ENCODE results near the gene UCKL1.
"Not testable (repeated sequence)": the region's sequence is repeated elsewhere in the genome, so short reads cannot be mapped to it uniquely, and the experiment has no call there.

UCKL1 gene

DNA sequence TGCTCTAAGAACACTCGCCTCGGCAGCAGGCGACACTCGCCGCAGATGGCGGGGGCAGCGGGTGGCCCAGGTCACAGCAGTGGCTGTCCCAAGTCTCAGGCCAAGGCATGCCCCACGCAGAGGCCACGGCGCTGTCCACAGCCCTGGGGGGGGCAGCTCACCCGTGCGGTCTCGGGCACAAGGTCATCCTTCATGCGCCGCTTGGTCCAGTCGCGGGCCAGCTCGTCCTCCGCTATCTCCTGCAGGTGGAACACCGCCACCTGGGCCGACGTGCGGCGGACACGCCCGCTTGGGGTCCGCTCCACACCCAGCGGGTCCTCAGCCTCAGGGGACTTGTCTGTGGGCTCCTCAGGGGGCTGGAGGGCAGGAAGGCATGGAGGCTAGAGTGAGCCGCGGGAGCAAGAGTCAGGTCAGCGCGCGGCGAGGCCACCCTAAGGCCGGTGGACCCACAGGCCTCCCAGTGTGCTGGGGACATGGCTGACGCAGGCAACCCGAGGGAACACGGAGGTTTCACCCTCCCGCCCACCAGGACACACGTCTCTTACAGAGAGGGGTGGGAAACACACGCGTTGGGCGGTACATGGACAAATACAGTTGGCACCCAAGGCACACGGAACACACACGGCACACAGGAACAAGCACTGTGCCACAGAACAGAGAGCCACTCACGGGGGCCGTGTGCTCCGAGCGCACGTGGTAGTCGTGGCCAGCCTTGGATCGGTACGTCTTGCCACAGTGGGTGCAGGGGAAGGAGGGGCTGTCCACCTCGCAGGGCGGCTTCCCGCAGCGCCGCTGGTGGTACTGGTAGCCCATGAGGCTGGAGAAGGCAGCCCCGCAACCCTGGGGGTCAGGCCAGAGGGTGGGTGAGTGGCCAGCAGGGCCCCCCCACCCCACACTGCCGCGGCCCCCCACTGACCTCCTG lies 6.5 kb upstream of the UCKL1 start:
- in situ Hi-C loops (cut with HindIII; ENCODE audit: low pct_ligation_motif_present, low pct_unique_long_range_greater_than_20kb, low sequenced_read_pairs): no loop called here
- DNase-seq: no peak

DNA sequence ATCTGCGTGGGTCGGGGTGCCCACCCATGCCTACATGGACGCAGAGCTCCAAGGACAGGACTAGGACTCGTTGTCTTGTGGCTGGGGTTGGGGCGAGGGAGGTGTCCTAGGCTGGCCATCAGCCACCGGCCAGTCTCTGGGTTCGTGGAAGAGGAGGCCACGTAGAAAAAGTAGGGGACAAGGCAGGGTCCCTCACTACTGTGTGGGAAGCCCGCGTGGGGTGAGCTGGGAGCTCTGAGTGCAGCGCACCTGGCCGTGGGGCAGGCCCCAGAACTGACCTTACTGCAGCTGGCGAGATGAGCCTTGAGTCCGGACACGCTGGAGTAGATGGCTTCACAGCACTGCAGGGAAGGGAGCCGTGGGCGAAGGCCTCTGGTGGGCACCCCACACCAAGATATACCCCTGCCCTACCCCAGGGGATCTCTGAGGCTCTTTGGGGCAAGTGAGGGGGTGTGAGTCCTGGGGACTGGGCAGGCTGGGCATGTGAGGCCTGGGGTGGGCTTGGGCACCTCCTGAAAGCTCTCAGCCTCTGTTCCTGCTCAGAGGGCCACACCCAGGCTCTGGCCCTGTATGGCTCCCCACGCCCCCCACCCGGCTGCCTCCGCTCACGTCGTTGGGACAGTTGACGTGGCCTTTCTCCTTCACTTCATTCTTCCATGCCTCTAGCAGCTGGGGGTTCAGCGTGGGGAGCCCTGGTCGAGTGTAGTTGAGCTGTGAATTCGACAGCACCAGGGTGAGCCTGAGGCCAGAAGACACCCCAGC lies 5.6 kb upstream of the UCKL1 start:
- no peak for DNase-seq
- in situ Hi-C loops (cut with HindIII; ENCODE audit: low pct_ligation_motif_present, low pct_unique_long_range_greater_than_20kb, low sequenced_read_pairs): no loop called here

DNA sequence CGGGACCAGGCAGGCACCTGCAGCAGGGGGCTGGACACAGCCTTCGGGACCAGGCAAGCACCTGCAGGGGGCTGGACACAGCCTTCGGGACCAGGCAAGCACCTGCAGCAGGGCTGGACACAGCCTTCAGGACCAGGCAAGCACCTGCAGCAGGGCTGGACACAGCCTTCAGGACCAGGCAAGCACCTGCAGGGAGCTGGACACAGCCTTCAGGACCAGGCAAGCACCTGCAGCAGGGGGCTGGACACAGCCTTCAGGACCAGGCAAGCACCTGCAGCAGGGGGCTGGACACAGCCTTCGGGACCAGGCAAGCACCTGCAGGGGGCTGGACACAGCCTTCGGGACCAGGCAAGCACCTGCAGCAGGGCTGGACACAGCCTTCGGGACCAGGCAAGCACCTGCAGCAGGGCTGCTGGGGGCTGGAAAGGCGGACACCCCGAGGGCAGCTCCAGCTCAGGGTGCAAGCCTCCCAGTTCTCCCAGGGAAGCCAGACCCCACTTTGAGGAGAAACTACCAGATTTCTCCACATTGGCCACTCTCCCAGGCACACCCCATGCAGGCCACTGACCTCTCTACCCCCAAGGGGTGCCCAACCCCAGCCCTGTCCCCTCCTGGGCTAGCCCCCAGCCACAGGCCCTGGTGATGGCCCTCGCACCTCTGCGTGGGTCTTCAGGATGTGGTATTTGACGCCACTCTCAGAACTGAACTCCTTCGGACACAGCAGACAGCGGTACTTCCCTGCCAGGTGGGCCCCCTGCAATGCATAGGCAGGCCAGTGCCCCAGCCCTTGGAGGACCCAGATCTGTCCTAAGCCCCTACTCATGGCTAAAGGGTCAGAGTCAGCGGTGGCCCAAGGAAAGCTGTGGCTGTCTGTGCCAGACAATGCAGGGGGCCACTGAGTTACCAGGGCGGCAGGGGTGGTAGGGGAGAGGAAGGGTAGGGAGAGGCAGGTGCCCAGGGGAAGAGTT lies 4.7 kb upstream of the UCKL1 start:
- DNase-seq; in situ Hi-C loops (cut with HindIII; ENCODE audit: low pct_ligation_motif_present, low pct_unique_long_range_greater_than_20kb, low sequenced_read_pairs): not testable (repeated sequence)

- in situ Hi-C loops (cut with HindIII; ENCODE audit: low pct_ligation_motif_present, low pct_unique_long_range_greater_than_20kb, low sequenced_read_pairs): no loop called here
- DNase-seq: no peak
Measured at GRCh38 chr20:63959699-63960075, 3.5 kb upstream of the UCKL1 start.

DNA sequence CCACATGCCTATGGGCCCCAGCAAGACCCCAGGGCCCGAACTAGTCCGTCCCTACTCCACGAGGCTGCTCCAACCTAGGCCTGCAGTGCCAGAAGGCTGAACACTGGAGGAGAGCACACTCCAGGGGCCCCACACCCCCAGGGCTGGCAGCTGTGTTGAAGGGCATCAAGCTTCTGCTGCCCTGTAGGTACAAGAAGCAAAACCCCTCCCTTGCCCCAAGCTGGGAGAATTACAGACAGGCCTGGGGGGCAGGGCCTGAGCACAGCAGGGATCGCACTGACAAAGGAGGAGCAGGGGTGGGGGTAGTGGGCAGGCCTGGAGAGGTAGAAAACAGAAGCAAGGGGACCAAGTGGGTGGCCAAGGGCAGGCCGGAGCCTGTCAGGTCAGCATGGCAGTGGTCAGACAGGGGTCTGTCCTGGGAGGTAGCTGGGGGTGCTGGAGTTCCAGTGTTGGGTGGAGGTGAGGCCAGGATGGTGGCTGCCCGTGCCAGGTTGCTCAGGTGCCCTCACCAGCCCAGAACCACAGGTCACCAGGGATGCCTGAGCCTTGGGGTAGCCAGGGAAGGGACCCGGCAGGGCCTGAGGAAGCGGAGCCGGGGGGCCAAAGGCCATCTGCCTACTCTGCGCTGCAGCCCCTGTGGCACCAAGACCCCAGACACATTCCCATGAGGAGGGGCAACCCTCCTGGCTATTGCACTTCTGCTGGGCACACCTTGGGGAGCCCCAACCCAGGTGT lies 2.9 kb upstream of the UCKL1 start:
- in situ Hi-C loops (cut with HindIII; ENCODE audit: low pct_ligation_motif_present, low pct_unique_long_range_greater_than_20kb, low sequenced_read_pairs): no loop called here
- DNase-seq: no peak

DNA sequence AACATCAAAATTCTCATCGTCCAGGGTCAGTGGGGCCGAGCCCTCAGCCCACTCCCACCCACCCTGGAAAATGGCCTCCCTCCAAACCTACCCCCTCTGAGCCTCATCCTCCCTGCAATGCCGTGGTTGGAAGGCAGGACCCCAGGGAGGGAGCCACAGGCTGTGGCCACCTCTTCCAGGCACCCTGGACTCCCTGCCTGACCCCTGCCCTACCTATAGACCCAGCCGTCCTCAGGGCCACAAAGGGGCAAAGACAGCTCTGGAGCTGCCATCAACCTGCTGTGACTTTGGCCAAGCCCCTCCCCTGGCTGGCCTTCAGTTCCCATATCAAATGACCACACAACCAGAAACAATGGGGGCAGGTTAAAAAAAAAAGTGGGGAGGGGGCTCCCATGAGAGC lies 2.3 kb upstream of the UCKL1 start:
- in situ Hi-C loops (cut with HindIII; ENCODE audit: low pct_ligation_motif_present, low pct_unique_long_range_greater_than_20kb, low sequenced_read_pairs): no loop called here

DNA sequence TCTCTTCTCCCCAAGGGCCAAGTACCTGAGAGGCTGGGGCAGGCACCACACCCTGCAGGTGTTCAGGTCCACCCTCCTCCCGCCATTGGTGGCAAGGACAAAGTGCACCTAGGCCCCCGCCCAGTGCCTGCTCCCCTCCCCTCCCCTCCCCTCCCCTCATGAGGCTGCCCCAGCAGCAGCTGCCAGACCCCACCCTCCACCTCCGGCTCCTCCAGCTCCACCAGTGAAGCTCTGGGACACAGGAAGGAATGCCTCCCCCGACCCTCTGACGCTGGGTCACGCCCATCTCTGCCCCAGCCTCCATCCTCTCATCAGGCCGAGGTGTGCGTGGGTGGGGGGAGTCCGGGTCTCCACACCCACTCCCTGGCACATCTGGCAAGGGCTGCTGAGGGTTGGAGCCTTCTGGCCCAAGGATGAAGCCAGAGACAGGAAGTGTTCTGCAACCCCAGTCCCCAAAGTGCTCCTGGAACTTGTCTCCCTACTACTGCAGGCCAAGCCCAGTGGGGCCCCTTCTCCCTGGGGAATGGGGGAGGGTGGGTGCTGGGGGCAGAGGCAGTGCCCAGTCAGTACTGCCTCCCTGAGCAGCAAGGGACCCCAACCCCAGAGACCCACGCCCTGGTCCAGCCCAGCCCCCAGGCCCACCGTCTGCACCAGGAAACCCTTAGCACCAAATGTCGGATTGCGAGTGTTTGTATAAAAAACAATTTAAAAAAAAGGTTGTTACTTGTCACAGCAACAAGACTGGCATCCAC lies 1.6 kb upstream of the UCKL1 start:
- DNase-seq: no peak
- in situ Hi-C loops (cut with HindIII; ENCODE audit: low pct_ligation_motif_present, low pct_unique_long_range_greater_than_20kb, low sequenced_read_pairs): no loop called here

More for the DNA sequence above, 2.3 kb upstream of the UCKL1 start:
- DNase-seq: no peak

DNA sequence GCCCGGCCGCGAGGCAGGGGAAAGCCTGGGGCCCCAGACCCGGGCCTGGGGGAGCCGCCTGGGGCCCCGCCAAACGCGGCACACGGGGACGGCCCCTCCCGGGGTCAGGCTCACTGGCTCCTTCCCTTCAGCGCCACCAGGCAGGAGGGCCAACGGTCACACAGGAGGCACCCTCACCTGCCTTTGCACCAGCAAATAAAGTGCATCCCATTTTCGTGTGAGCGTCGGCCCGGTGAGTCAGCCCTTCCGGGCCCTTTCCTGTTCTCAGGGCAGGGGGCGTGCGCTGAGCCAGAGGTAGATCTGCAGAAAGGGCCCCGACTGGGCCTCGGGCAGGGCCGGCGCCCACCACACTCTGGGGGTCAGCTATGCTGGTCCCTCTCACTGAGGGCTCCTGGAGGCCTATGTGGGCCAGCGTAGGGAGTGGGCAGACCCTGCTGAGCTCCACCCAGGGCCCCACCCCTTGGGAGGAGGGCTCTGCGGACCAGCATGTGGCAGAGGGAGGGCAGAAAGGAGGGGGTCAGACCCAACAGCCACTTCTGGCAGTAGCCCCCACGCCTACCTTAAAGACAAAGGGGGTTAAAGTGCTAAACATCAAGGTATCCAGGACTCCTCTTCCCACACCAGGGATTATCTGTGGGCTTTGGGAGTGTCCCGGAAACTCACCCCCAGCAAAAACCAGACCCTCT lies 931 bp upstream of the UCKL1 start:
- peak; percentile 63 for DNase-seq

DNA sequence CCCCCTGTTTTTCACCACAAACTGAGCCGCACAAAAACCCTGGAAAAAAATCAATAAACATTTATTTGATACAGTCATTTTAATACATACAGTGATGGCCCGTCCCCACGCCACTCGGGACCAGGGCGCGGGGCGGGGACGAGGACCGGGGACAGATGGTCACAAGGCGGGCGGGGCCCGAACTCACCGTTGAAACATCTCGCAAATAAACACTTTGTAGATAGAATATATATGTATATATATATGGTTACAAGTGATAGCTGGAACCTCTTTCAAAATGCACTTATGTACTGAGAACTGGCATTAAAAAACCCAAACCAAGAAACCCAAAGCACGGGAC lies 418 bp upstream of the UCKL1 start:
- in situ Hi-C loops (cut with HindIII; ENCODE audit: low pct_ligation_motif_present, low pct_unique_long_range_greater_than_20kb, low sequenced_read_pairs): no loop called here

More for the DNA sequence above, 931 bp upstream of the UCKL1 start:
- in situ Hi-C loops (cut with HindIII; ENCODE audit: low pct_ligation_motif_present, low pct_unique_long_range_greater_than_20kb, low sequenced_read_pairs): no loop called here

GRCh38 chr20:63955281-63955826 lies 862 bp downstream of the UCKL1 start:
- in situ Hi-C loops (cut with HindIII; ENCODE audit: low pct_ligation_motif_present, low pct_unique_long_range_greater_than_20kb, low sequenced_read_pairs): no loop called here
- peak; percentile 38 for DNase-seq

More for the DNA sequence above, 418 bp upstream of the UCKL1 start:
- no peak for DNase-seq

DNA sequence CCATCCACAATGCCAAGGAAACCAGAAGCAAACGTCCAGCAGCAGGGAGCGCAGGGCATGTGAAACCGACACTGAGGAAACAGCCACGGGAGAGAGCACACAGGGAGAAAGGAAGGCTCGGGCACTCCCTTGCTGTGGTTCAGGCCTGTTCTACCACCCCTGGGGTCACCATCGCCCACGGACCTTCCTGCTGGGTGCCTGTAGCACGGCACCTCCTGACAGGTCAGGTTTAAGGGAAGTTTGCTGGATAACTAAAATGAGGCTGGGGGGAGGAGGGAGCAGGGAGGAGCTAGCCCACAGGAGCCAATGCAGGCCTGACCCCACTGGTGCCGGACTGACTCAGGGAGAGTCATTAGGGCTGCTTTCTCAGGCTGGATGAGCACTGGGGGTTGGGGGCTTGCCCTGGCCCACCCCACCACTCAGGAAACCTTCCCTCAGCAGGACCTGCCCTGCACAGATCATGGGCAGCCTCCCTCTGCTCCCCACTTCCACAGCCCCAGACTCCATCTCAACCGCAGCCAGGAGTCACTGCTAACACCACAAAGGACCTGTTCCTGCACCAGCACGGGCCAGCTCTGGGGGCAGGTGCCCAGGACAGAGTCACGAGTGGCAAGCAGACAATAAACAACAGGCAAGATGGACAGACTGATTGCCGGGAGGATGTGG lies 2.3 kb downstream of the UCKL1 start:
- no peak for DNase-seq
- in situ Hi-C loops (cut with HindIII; ENCODE audit: low pct_ligation_motif_present, low pct_unique_long_range_greater_than_20kb, low sequenced_read_pairs): no loop called here

- in situ Hi-C loops (cut with HindIII; ENCODE audit: low pct_ligation_motif_present, low pct_unique_long_range_greater_than_20kb, low sequenced_read_pairs): no loop called here
Measured at GRCh38 chr20:63952769-63953168, 3.4 kb downstream of the UCKL1 start.

DNA sequence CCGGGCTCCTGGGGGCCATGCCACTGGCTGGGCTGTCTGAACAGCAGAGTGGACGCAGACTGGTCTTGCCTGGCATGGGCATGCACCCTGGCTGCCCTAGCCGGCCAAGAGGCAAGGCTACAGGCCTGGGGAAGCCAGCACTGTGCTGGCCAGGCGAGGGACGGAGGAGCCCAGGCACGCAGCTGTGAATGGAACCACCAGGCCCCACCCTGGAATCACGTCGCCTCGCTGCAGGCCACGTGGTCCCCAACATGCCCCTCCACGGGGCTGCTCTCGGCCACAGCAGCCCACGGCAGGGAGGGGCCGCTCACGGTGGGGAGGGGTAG lies 4.0 kb downstream of the UCKL1 start:
- no peak for DNase-seq
- in situ Hi-C loops (cut with HindIII; ENCODE audit: low pct_ligation_motif_present, low pct_unique_long_range_greater_than_20kb, low sequenced_read_pairs): no loop called here

More at GRCh38 chr20:63952769-63953168, 3.4 kb downstream of the UCKL1 start:
- no peak for DNase-seq

GRCh38 chr20:63951398-63952209 lies 4.6 kb downstream of the UCKL1 start:
- in situ Hi-C loops (cut with HindIII; ENCODE audit: low pct_ligation_motif_present, low pct_unique_long_range_greater_than_20kb, low sequenced_read_pairs): no loop called here
- DNase-seq: no peak

DNA sequence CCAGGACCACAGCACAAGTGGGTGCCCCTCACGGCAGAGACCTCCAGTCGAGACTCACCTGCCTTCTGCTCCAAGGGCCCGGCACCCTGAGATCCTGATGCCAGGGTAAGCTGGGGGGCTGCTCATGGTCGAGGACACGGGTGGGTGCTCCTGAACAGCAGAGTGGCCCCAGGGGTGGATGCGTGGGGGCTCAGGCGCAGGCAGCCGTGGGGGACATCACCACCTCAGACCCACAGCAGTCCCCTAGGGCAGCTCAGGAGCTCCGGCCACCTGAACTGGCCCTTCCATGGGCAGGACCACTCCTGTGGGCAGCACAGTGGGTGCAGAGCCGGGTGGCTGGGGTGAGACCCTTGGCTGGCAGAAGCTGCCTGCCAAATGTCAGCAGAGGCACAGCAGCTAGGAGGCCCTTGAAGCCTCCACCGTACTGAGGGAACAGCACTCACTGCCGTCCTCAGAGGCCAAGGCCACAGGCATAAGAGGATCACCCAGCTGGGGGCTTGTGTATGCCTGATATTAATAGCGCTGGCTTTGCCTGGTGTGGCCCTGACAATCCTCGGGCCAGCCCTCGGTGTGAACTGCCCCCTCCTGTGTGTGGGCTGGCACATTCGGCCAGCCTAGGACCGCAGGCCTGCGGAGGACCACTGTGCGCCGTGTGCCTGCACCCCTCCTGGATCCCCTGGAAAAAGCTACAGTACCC lies 5.4 kb downstream of the UCKL1 start:
- in situ Hi-C loops (cut with HindIII; ENCODE audit: low pct_ligation_motif_present, low pct_unique_long_range_greater_than_20kb, low sequenced_read_pairs): no loop called here
- no peak for DNase-seq
